GM12872 (cell line): ENCODE measurements around the gene SLC35F4.

Experiments used
- TF ChIP-seq, protein P1 (sequence below): IDR thresholded peaks from 3 replicates; pipeline ENCODE4 v1.5.1; 2011; ENCODE audit warnings: low read depth, mild to moderate bottlenecking, low read length, moderate library complexity; ENCODE audit not compliant: insufficient read depth

SLC35F4 gene

DNA sequence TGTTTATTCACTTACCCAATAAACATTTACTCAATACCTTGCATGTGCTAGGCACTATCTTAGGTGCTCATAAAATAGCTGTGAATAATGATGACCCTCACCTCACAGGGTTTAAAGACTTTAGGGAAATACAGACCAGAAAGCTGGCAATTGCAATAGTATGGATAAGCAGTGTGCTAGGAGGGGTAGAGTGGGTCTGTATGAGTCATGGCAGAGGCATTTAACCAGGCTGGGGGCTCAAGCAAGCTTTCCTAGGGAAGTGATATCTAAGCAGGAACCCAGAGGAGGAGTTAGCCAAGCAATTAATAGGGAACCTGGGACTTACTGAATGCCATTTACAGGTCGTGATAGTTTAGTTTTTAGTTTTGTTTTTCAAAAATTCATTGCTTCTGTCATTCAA lies 248.4 kb downstream of the SLC35F4 start:
- TF ChIP-seq, protein P1, sequence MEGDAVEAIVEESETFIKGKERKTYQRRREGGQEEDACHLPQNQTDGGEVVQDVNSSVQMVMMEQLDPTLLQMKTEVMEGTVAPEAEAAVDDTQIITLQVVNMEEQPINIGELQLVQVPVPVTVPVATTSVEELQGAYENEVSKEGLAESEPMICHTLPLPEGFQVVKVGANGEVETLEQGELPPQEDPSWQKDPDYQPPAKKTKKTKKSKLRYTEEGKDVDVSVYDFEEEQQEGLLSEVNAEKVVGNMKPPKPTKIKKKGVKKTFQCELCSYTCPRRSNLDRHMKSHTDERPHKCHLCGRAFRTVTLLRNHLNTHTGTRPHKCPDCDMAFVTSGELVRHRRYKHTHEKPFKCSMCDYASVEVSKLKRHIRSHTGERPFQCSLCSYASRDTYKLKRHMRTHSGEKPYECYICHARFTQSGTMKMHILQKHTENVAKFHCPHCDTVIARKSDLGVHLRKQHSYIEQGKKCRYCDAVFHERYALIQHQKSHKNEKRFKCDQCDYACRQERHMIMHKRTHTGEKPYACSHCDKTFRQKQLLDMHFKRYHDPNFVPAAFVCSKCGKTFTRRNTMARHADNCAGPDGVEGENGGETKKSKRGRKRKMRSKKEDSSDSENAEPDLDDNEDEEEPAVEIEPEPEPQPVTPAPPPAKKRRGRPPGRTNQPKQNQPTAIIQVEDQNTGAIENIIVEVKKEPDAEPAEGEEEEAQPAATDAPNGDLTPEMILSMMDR = no peak

DNA sequence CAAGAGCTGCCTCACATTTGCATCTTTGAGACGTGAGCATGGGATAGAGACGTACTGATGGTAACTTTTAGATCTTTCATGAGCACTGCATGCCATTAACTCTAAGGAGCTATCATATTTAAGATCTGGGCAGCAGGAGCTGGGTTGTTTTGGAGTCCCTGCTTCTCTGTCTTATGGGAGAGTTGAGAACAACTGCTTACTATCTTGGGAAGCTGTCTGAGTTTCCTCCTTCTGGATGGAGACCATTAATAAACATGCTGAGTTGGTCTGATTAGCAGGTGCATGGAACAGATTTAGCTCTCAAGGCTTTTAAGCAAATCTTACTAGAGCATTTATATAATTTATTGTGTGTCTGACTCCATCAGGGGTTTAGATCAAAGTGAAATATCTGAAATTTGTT lies 252.9 kb downstream of the SLC35F4 start:
- TF ChIP-seq, protein P1 = no peak

DNA sequence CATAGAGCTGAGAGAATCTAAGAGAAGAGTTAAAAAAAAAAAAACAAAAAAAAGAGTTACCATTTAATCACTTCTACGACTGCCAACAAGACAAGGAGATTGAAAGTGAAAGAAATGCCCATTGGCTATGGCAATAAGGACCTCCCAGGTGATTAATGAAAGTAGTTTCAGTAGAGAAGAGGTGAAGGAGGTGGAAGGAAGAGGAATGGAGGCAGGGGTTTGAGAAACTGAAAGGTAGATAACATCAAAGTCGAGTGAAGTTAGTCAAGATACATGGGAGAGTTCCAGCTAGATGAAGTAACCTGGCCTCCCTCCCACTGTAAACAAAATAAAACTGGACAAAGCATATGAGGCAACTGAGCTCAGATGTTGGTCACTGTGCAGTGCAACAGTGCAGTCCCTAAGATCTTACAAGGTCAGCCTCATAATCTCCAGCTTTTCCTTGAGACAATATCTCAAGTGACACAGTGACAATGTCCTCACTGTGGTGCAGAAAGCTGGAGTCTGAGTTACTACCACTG lies 254.3 kb downstream of the SLC35F4 start:
- TF ChIP-seq, protein P1 = no peak

DNA sequence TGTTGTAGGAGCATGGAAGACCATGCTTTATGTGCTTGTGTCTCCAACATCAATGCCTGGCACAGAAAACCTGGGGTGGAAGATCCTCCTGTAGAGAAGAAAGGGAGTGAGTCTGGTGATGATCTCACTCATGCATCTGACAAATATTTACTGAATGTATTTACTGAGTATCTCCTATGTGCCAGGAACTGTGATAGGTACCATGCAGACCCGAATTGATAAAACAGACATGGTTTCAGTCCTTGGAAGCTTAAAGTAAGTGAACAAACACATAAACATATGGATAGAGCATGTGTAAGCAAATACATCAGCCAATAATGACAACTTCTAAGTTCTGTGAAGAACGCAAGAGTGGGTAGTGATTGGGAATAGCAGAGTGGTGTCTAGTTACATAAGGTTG lies 255.3 kb downstream of the SLC35F4 start:
- TF ChIP-seq, protein P1 = no peak

DNA sequence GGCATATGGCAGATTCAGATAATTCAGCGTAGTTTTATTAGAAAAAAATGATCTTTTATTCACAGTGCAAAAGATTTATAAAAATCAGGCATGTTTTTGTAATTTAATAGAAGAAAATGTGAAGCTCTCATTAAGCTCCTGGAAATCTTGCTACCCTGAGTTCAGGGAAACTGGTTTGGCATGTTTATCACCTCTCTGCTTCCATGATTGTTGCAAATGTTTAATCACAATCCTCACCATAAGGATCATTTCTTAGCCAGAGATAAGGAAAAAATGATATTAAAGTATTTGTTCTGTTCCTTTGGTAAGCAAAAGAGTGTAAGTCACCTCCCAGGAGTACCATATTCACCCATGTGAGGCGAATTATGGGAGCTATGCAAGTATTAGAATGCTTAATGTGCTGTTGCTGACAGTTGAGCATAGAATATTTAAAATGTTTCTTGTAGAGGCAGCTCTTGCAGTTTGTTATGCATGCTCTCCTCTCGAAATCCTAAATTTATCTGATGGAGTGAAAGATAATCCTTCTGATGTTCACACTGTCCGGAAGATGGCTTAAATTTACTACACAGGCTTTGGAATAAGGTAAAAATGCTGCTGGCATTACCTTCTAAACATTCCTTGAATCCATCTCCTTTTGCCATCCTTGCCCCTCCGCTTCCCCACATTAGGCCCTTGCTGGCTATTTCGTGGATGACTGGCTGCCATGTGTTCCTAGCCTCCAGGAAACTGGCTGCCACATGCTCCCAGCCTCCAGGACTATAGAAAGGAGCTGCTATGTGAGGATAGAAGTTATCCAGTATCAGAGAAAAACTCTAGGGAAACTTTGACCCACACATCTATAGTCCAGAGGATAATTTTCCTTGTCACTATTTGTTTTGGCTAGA lies 256.5 kb downstream of the SLC35F4 start:
- TF ChIP-seq, protein P1 = no peak

DNA sequence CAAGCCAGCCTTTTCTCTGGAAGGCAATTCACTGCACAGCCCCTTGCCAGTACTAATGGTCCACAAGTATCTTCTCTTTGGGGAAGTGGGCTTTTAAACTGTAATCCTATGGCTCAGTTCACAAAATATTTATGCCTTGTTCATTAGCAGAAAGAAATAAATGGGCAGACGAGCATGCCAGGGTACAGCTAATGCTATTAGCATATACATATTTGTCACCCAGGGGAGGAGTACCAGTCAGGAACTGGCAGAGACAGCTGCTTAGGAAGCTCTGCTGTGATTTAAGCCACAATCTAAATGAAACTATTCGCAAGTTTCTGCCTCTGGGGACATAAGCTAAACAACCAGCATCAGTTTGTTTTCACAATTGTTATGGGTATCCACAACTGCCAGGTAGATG lies 258.8 kb downstream of the SLC35F4 start:
- TF ChIP-seq, protein P1 = no peak

DNA sequence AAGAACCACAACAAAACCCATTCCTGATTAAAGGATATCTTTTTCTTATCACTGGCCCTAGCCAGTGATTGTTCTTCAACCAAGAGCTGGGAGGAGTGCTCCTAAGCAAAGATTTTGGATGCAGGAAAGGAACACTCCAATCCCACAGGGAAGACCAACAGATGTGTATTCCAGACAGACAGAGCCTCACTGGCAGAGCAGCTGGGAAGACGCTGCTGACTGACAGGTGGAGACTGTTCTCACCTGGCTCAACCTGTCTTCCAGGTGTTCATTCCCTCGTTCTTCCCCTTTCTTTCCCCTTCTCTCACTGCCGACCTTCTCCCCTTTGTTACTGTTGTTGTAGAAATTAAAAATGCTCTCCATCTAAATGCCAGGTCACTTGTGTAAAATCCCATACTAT lies 282.5 kb downstream of the SLC35F4 start:
- TF ChIP-seq, protein P1 = no peak
